Smooth muscle cell (in vitro differentiated cells): ENCODE results near the gene DTD2. TPM values are rescaled to one million over a fixed set of nuclear protein-coding genes. Genes with fewer than 3 reads are reported as not detected.
A peak's percentile ranks its signal among the peaks of the same experiment; 100 is the strongest.

Experiments used
- DNase-seq: peaks from one replicate; lab custom pipeline; 2025; ENCODE audit not compliant: unreplicated experiment; lab: John Stamatoyannopoulos, UW
- H2AFZ ChIP-seq: fragments of 200-600 bp; sonication (generic); 2 replicates; pipeline ENCODE4 v1.6.0; 2016; ENCODE audit warnings: antibody characterized with exemption, low read depth, mild to moderate bottlenecking
- H3F3A ChIP-seq: fragments of 200-600 bp; sonication (generic); 2 replicates; pipeline ENCODE4 v1.6.0; 2017; ENCODE audit warnings: antibody characterized with exemption, low read depth
- H3K27ac ChIP-seq: fragments of 200-600 bp; sonication (generic); 2 replicates; pipeline ENCODE4 v1.5.1; 2016; ENCODE audit warnings: low read depth, mild to moderate bottlenecking
- H3K27me3 ChIP-seq: fragments of 200-600 bp; sonication (generic); 2 replicates; pipeline ENCODE4 v1.6.1; 2016; ENCODE audit warnings: low read depth, mild to moderate bottlenecking
- H3K36me3 ChIP-seq: fragments of 200-600 bp; sonication (generic); 2 replicates; pipeline ENCODE4 v1.5.1; 2016; ENCODE audit warnings: low read depth
- H3K4me1 ChIP-seq: fragments of 200-600 bp; sonication (generic); 2 replicates; pipeline ENCODE4 v1.5.1; 2016; ENCODE audit warnings: low read depth
- H3K4me2 ChIP-seq: fragments of 200-600 bp; sonication (generic); 2 replicates; pipeline ENCODE4 v1.6.0; 2016; ENCODE audit warnings: mild to moderate bottlenecking
- H3K4me3 ChIP-seq: fragments of 200-600 bp; sonication (generic); 2 replicates; pipeline ENCODE4 v1.5.1; 2016; ENCODE audit warnings: mild to moderate bottlenecking
- H3K79me2 ChIP-seq: fragments of 200-600 bp; sonication (generic); 2 replicates; pipeline ENCODE4 v1.6.0; 2016; ENCODE audit warnings: low read depth, mild to moderate bottlenecking
- H3K9ac ChIP-seq: fragments of 200-600 bp; sonication (generic); 2 replicates; pipeline ENCODE4 v1.6.0; 2016; ENCODE audit warnings: low read depth
- H3K9me3 ChIP-seq: fragments of 200-600 bp; sonication (generic); replicated peaks from 2 replicates; pipeline ENCODE4 v1.5.1; 2016; ENCODE audit warnings: low read depth
- H4K20me1 ChIP-seq: fragments of 200-600 bp; sonication (generic); 2 replicates; pipeline ENCODE4 v1.6.0; 2016; ENCODE audit warnings: low read depth
- CTCF ChIP-seq: fragments of 200-600 bp; sonication (generic); IDR thresholded peaks from 2 replicates; pipeline ENCODE4 v1.5.1; 2017; ENCODE audit warnings: borderline replicate concordance, mild to moderate bottlenecking, antibody characterized with exemption; ENCODE audit not compliant: insufficient read depth, poor library complexity, severe bottlenecking
- WGBS: methylation state at CpG from one replicate; pipeline ENCODE4 v1.1.7; 2016; ENCODE audit warnings: low lambda C conversion rate; 5-methylcytosine and 5-hydroxymethylcytosine counted together
- polyA plus RNA-seq: library from polyadenylated mRNA; unstranded; fragments of >200 nt; fragmentation: Nextera tagmentation; extraction: Ambion mirVana; gene quantifications from 2 replicates; pipeline ENCODE4 v1.2.1, GENCODE V29; 2016
- total RNA-seq: library from RNA; depleted of rRNA; stranded (reverse); fragments of >200 nt; gene quantifications from 2 replicates; pipeline ENCODE4 v1.2.3, GENCODE V29; 2014

DTD2 gene
- total RNA-seq (30.0 and 30.4 TPM in 2 replicates), polyA plus RNA-seq (8.1 and 8.6 TPM in 2 replicates)

GRCh38 chr14:31456841-31457664, at the start of gene DTD2:
DTD2 (minus strand) TSS chr14:31457506; CDS start chr14:31457393, 113 bp downstream.
- H3F3A ChIP-seq, result no peaks in the 10 kb centered on the region
- no peaks in the 10 kb centered on the region for H3K36me3 ChIP-seq
- peak within 1 kb of the TSS; percentile 79 for H3K27ac ChIP-seq
- peak within 1 kb of the TSS; percentile 81 for H3K9ac ChIP-seq
- H3K4me1 ChIP-seq, result peaks cover 7% of the 10 kb centered on the region
- H2AFZ ChIP-seq, result peak within 1 kb of the TSS; percentile 98
- no peaks in the 10 kb centered on the region for H3K9me3 ChIP-seq
- peak within 1 kb of the TSS; percentile 74 for H3K4me3 ChIP-seq
- H4K20me1 ChIP-seq, result no peaks in the 10 kb centered on the region
- no peaks in the 10 kb centered on the region for H3K27me3 ChIP-seq
- H3K79me2 ChIP-seq, result peaks cover 22% of the 10 kb centered on the region
- peak; percentile 65 for DNase-seq
- peak within 1 kb of the TSS; percentile 93 for H3K4me2 ChIP-seq
- WGBS, result 1% methylated on average over 70 of the region's 70 CpGs
- no peak for TF ChIP-seq CTCF

- H3K9ac ChIP-seq, result no peak overlapping the region
- H3K27me3 ChIP-seq, result no peaks in the 10 kb centered on the region
- peak overlapping the region; percentile 63 for H3K4me2 ChIP-seq
- no peaks in the 10 kb centered on the region for H3K79me2 ChIP-seq
- no peak for TF ChIP-seq CTCF
- no peaks in the 10 kb centered on the region for H3K4me1 ChIP-seq
- no peak for DNase-seq
- WGBS, result 37% methylated on average over 1 of the region's 1 CpG
- H3K4me3 ChIP-seq, result no peak overlapping the region
- H3F3A ChIP-seq, result no peaks in the 10 kb centered on the region
- no peak overlapping the region for H3K27ac ChIP-seq
- no peaks in the 10 kb centered on the region for H3K9me3 ChIP-seq
- H4K20me1 ChIP-seq, result no peaks in the 10 kb centered on the region
- peak overlapping the region; percentile 45 for H2AFZ ChIP-seq
- no peaks in the 10 kb centered on the region for H3K36me3 ChIP-seq
Measured at GRCh38 chr14:31505411-31505810, 48.1 kb upstream of the DTD2 start.

GRCh38 chr14:31501870-31502269, 44.6 kb upstream of the DTD2 start:
- 75% methylated on average over 2 of the region's 2 CpGs for WGBS
- no peak for TF ChIP-seq CTCF

More at GRCh38 chr14:31501870-31502269, 44.6 kb upstream of the DTD2 start:
- DNase-seq, result no peak
- Histone ChIP-seq H3K9ac (no peak overlapping the region), H3K4me2 (no peak overlapping the region), H3K4me1 (no peaks in the 10 kb centered on the region), H3K9me3 (no peaks in the 10 kb centered on the region), H4K20me1 (no peaks in the 10 kb centered on the region), H3K27ac (no peak overlapping the region), H3F3A (no peaks in the 10 kb centered on the region), H3K79me2 (no peaks in the 10 kb centered on the region), H3K36me3 (no peaks in the 10 kb centered on the region), H3K4me3 (no peak overlapping the region), H3K27me3 (no peaks in the 10 kb centered on the region), H2AFZ (no peak overlapping the region)
